Chondrocyte (in vitro differentiated cells): ENCODE measurements around the gene KRTAP12-1. TPM values are rescaled to one million over a fixed set of nuclear protein-coding genes. Genes with fewer than 3 reads are reported as not detected.

Experiments
- DNase-seq: peaks from one replicate; pipeline ENCODE4 v3.0.0; 2021; ENCODE audit warnings: mixed read lengths, low spot score
- H3K27ac Mint-ChIP-seq: one replicate; pipeline ENCODE4 v1.8.0; 2021; ENCODE audit warnings: mild to moderate bottlenecking, moderate library complexity, mixed read lengths; ENCODE audit not compliant: unreplicated experiment
- H3K27me3 Mint-ChIP-seq: 2 replicates; pipeline ENCODE4 v1.8.0; 2021; ENCODE audit warnings: low read depth, mixed read lengths
- H3K36me3 Mint-ChIP-seq: 2 replicates; pipeline ENCODE4 v1.8.0; 2021; ENCODE audit warnings: low read depth, mixed read lengths
- H3K4me1 Mint-ChIP-seq: 2 replicates; pipeline ENCODE4 v1.8.0; 2021; ENCODE audit warnings: low read depth, mild to moderate bottlenecking, mixed read lengths
- H3K4me3 Mint-ChIP-seq: one replicate; pipeline ENCODE4 v1.8.0; 2021; ENCODE audit warnings: mild to moderate bottlenecking, moderate library complexity, mixed read lengths; ENCODE audit not compliant: unreplicated experiment
- H3K9me3 Mint-ChIP-seq: 2 replicates; pipeline ENCODE4 v1.8.0; 2021; ENCODE audit warnings: low read depth, mixed read lengths
- CTCF ChIP-seq: fragments of 200-600 bp; sonication (generic); IDR thresholded peaks from 2 replicates; pipeline ENCODE4 v1.5.0; 2021; ENCODE audit warnings: antibody characterized with exemption, mild to moderate bottlenecking, moderate library complexity
- total RNA-seq: library from RNA; stranded (reverse); gene quantifications from 3 replicates; pipeline ENCODE4 v1.2.1, GENCODE V29; 2021

Gene KRTAP12-1
- total RNA-seq, 1 donor from 2014 or later: not detected

DNA sequence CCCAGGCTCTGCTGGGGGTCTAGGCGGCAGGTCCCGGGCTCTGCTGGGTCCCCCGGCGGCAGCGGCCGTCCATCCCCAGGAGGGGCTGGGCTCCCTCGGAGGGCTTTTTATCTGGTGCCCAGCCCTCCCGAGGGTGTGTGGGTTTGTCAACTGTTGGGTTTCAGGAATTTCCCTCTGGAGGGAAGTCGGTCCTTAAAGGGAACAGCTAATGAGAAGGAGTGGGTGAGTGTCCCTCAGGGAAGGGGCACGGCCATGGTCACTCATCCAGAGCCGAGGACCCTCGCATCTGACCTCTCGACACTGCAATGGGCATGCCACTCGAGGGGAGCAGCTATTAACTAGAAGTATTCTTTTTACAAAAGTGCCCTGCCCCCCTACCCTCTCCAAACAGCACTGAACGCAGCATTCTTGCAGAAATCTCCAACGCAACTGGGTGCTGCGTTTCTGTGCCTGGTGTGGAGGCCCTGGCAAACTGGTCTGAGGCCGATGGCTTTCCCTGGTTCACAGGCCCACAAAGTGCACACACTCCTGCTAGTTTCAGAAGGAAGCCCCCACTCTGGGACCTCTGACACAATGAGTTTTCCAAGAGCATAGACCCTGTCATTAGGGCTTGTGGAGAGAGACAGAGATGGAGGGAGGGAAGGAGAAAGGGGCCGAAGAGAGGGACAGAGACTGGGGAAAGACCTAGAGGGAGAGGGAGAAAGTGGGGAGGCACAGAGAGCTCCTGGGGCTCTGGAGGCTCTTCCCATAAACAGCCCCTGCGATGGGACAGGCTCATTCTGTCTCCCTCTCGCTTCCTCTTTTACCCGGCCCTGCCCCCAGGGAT, 30.5 kb upstream of the KRTAP12-1 start:
- Mint-ChIP-seq H3K4me1 (peaks cover 28% of the 10 kb centered on the region), H3K27ac (no peak overlapping the region), H3K4me3 (no peak overlapping the region), H3K36me3 (no peaks in the 10 kb centered on the region), H3K27me3 (peaks cover 58% of the 10 kb centered on the region), H3K9me3 (no peaks in the 10 kb centered on the region)
- peak; percentile 40 for DNase-seq
- TF ChIP-seq CTCF: no peak

DNA sequence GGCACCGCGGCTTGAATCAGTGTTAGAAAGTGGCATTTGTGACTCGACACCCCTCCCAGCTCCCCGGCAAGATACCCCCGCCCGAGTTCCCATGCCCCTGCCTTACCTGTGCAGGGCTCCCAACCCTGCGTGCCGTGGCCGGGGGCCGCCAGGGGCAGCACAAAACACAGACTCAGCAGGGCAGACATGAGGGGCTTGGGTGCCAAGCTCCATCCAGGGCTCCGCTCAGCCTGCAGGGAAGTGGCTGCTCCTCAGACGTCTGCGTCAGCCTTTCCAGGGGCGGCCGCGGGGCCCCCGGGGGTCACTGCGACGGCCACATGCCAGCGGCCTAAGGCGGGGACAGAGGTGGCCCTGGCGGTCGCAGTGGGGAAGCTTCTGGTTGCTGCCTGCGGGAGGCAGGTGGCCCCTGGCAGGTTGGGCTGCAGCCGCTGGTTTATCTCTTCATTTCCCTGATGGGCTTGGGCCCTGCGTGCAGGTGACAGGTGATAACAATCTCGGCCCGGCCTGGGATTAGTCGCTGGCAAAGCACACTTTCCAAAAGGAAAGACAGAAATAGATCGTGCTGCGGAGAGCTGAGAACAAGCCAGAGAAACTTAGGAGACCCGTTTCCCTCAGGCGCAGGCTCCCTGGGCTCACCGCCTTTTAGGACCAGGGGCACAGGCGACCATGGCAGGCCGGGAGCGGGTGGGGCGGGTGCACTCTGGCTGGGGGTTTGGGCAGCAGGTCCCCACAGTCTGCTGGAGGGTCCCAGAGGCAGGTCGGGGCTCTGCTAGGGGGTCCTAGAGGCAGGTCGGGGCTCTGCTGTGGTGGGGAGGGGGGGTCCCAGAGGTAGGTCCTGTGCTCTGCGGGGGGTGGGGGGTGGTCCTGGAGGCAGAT, 29.6 kb upstream of the KRTAP12-1 start, which contains the start of gene TSPEAR:
TSPEAR (minus strand) TSS at position 246 of the 876 bp plus-strand sequence; CDS start at position 188, 58 bp downstream.
- H3K4me1 Mint-ChIP-seq: peaks cover 20% of the 10 kb centered on the region
- peak; percentile 77 for DNase-seq
- H3K4me3 Mint-ChIP-seq: no peak within 1 kb of the TSS

DNA sequence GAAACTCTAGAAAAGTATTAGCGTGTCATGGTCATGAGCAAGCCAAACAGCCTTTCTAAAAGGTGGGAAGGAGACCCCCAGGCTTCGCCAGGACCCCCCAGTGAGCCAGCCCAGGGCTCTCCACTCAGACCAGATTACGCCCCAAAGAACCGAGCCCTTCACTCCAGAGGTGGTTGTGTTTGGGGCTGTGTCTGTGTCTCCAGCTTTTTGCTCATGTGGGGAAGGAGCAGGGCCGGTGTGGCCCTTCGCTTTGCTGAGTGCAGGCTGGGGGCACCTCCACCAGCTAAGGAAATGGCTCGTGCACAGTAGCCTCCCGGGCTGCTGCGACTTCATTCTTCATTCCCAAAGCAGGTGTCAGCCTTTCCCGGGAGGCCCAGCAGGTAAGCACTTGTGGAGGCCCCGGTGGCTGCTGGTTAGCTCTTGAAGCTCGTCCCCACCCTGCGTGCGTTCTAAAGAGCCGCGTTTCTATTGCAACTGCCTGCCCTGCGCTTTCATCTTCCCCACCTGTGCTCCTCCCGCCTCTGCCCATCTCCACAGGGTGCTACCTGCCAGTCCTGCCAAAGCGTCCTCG, 28.9 kb upstream of the KRTAP12-1 start:
- Mint-ChIP-seq H3K27me3 (peaks cover 65% of the 10 kb centered on the region), H3K27ac (no peak overlapping the region), H3K4me3 (no peak overlapping the region), H3K9me3 (peaks cover 1% of the 10 kb centered on the region), H3K4me1 (peaks cover 18% of the 10 kb centered on the region), H3K36me3 (no peaks in the 10 kb centered on the region)
- peak; percentile 77 for DNase-seq
- TF ChIP-seq CTCF: no peak

More for the DNA sequence above, 29.6 kb upstream of the KRTAP12-1 start, which contains the start of gene TSPEAR:
- Mint-ChIP-seq H3K9me3 (no peaks in the 10 kb centered on the region), H3K27me3 (peaks cover 59% of the 10 kb centered on the region), H3K27ac (no peak within 1 kb of the TSS), H3K36me3 (no peaks in the 10 kb centered on the region)
- no peak for TF ChIP-seq CTCF

- peaks cover 68% of the 10 kb centered on the region for H3K27me3 Mint-ChIP-seq
- TF ChIP-seq CTCF: no peak
- H3K9me3 Mint-ChIP-seq: peaks cover 3% of the 10 kb centered on the region
- H3K36me3 Mint-ChIP-seq: peaks cover 1% of the 10 kb centered on the region
- H3K4me1 Mint-ChIP-seq: peaks cover 18% of the 10 kb centered on the region
- H3K27ac Mint-ChIP-seq: no peak overlapping the region
- H3K4me3 Mint-ChIP-seq: no peak overlapping the region
- peak; percentile 63 for DNase-seq
These were observed 28.3 kb upstream of the KRTAP12-1 start for GRCh38 chr21:44710294-44710665.
